IMR-90 (cell line): ENCODE measurements around the gene ARAP1. TPM values are rescaled to one million over a fixed set of nuclear protein-coding genes. Genes with fewer than 3 reads are reported as not detected.

Experiments
- ATAC-seq: fragments of 200-7000 bp; cut with Tn5 transposase; 2 replicates; pipeline ENCODE4 v1.9.1; 2020; ENCODE audit warnings: low read depth, mild to moderate bottlenecking, moderate library complexity
- BruUV-seq: library from RNA; stranded (reverse); fragments of 400-500 nt; replicated peaks from 2 replicates; lab custom pipeline; 2021; lab: Mats Ljungman, UMichigan
- CTCF ChIA-PET: fragments of 300-600 bp; formaldehyde crosslinking; extraction: SDS; loops from one replicate; lab custom pipeline; 2021; ENCODE audit warnings: antibody characterized with exemption; lab: Yijun Ruan, JAX
- POLR2A ChIA-PET: fragments of 300-600 bp; sonication (Branson Sonifier 250); formaldehyde crosslinking; loops from one replicate; lab custom pipeline; 2022; ENCODE audit warnings: antibody characterized with exemption; ENCODE audit not compliant: unreplicated experiment; lab: Charles Lee
- DNase-seq: peaks from one replicate; pipeline ENCODE4 v3.0.0; 2013
- H2AFZ ChIP-seq: replicated peaks from 2 replicates; pipeline ENCODE3; 2013; ENCODE audit warnings: low read length, mild to moderate bottlenecking; ENCODE audit not compliant: poor library complexity
- H2AK5ac ChIP-seq: 2 replicates; pipeline ENCODE4 v1.6.1; 2013; ENCODE audit warnings: low read depth, low read length, inconsistent platforms
- H2AK9ac ChIP-seq: replicated peaks from 2 replicates; pipeline ENCODE3; 2013; ENCODE audit warnings: mild to moderate bottlenecking, low read depth, low read length, moderate library complexity; ENCODE audit not compliant: poor library complexity
- H2BK120ac ChIP-seq: 2 replicates; pipeline ENCODE4 v1.6.1; 2013; ENCODE audit warnings: low read depth, low read length, inconsistent platforms
- H2BK15ac ChIP-seq: 3 replicates; pipeline ENCODE4 v1.6.1; 2013; ENCODE audit warnings: low read depth, low read length, inconsistent platforms
- H2BK20ac ChIP-seq: 2 replicates; pipeline ENCODE4 v1.6.1; 2013; ENCODE audit warnings: low read depth, mild to moderate bottlenecking, inconsistent platforms, low read length, moderate library complexity
- H2BK5ac ChIP-seq: 2 replicates; pipeline ENCODE4 v1.6.1; 2013; ENCODE audit warnings: mild to moderate bottlenecking, low read depth, low read length, inconsistent platforms; ENCODE audit not compliant: poor library complexity, severe bottlenecking
- H3K14ac ChIP-seq: replicated peaks from 2 replicates; pipeline ENCODE4 v1.6.1; 2013; ENCODE audit warnings: low read depth, low read length, inconsistent platforms
- H3K18ac ChIP-seq: 2 replicates; pipeline ENCODE4 v1.6.1; 2013; ENCODE audit warnings: low read depth, low read length, control low read depth
- H3K23ac ChIP-seq: 2 replicates; pipeline ENCODE4 v1.6.1; 2013; ENCODE audit warnings: low read depth, low read length, inconsistent platforms
- H3K27ac ChIP-seq: 2 replicates; pipeline ENCODE4 v1.5.1; 2013; ENCODE audit warnings: mild to moderate bottlenecking, control low read depth, low read length; ENCODE audit not compliant: insufficient read depth
- H3K27me3 ChIP-seq: 2 replicates; pipeline ENCODE4 v1.6.1; 2013; ENCODE audit warnings: low read length; ENCODE audit not compliant: control insufficient read depth, insufficient read depth
- H3K36me3 ChIP-seq: 2 replicates; pipeline ENCODE4 v1.6.1; 2013; ENCODE audit warnings: low read length, mixed read lengths; ENCODE audit not compliant: control insufficient read depth, insufficient read depth
- H3K4ac ChIP-seq: 2 replicates; pipeline ENCODE4 v1.6.1; 2013; ENCODE audit warnings: low read depth, low read length, inconsistent platforms
- H3K4me1 ChIP-seq: 2 replicates; pipeline ENCODE4 v1.6.1; 2013; ENCODE audit warnings: low read length, mixed read lengths; ENCODE audit not compliant: control insufficient read depth, insufficient read depth
- H3K4me2 ChIP-seq: 2 replicates; pipeline ENCODE4 v1.6.1; 2013; ENCODE audit warnings: low read depth, mild to moderate bottlenecking, control low read depth, low read length, moderate library complexity
- H3K4me3 ChIP-seq: 2 replicates; pipeline ENCODE4 v1.5.1; 2013; ENCODE audit warnings: low read depth, mild to moderate bottlenecking, control low read depth, low read length, moderate library complexity; ENCODE audit not compliant: insufficient read depth
- H3K56ac ChIP-seq: 2 replicates; pipeline ENCODE4 v1.6.1; 2013; ENCODE audit warnings: low read length, inconsistent platforms; ENCODE audit not compliant: insufficient read depth; ENCODE audit errors: extremely low read depth
- H3K79me1 ChIP-seq, 2 experiments: 2 replicates each; pipeline ENCODE4 v1.6.1; 2013; ENCODE audit warnings: low read length in 2 of 2, inconsistent platforms in 1 of 2, low read depth in 1 of 2
- H3K9ac ChIP-seq: 2 replicates; pipeline ENCODE4 v1.6.1; 2013; ENCODE audit warnings: low read depth, low read length, control low read depth
- H3K9me1 ChIP-seq: 2 replicates; pipeline ENCODE4 v1.6.1; 2013; ENCODE audit warnings: low read length, inconsistent platforms; ENCODE audit not compliant: insufficient read depth
- H3K9me3 ChIP-seq: 2 replicates; pipeline ENCODE4 v1.6.1; 2013; ENCODE audit warnings: low read length; ENCODE audit not compliant: control insufficient read depth, insufficient read depth
- H4K20me1 ChIP-seq: 2 replicates; pipeline ENCODE4 v1.6.1; 2013; ENCODE audit warnings: low read length, inconsistent platforms; ENCODE audit not compliant: insufficient read depth
- H4K5ac ChIP-seq: 2 replicates; pipeline ENCODE4 v1.6.1; 2013; ENCODE audit warnings: mild to moderate bottlenecking, low read depth, low read length, control low read depth
- H4K8ac ChIP-seq, 2 experiments: 2 replicates each; pipeline ENCODE4 v1.6.1; 2013; ENCODE audit warnings: low read depth in 2 of 2, low read length in 2 of 2, control low read depth in 1 of 2, inconsistent platforms in 1 of 2
- H4K91ac ChIP-seq: 2 replicates; pipeline ENCODE4 v1.6.1; 2013; ENCODE audit warnings: low read depth, low read length, inconsistent platforms; ENCODE audit not compliant: insufficient read depth
- BHLHE40 ChIP-seq: fragments of 150-350 bp; IDR thresholded peaks from 2 replicates; pipeline ENCODE4 v1.6.1; 2016; ENCODE audit warnings: mild to moderate bottlenecking, low read depth, low read length
- CHD1 ChIP-seq: IDR thresholded peaks from 2 replicates; pipeline ENCODE4 v1.6.1; 2012; ENCODE audit warnings: low read depth, low read length, improper control_type of control experiment
- CTCF ChIP-seq: conservative IDR thresholded peaks from 2 replicates; pipeline ENCODE4 v1.5.1; 2012; ENCODE audit warnings: mild to moderate bottlenecking, low read depth, low read length, improper control_type of control experiment
- MAFK ChIP-seq: IDR thresholded peaks from 2 replicates; pipeline ENCODE4 v1.6.1; 2012; ENCODE audit warnings: low read depth, low read length, improper control_type of control experiment
- MAZ ChIP-seq: IDR thresholded peaks from 2 replicates; pipeline ENCODE4 v1.6.1; 2012; ENCODE audit warnings: low read depth, mild to moderate bottlenecking, low read length, improper control_type of control experiment, moderate library complexity, borderline replicate concordance
- NFE2L2 ChIP-seq: fragments of 150-350 bp; IDR thresholded peaks from 2 replicates; pipeline ENCODE4 v1.6.1; 2016; ENCODE audit warnings: low read depth, mild to moderate bottlenecking, low read length
- RAD21 ChIP-seq: IDR thresholded peaks from 2 replicates; pipeline ENCODE4 v1.6.1; 2012; ENCODE audit warnings: low read length, improper control_type of control experiment
- RCOR1 ChIP-seq: IDR thresholded peaks from 2 replicates; pipeline ENCODE4 v1.6.1; 2012; ENCODE audit warnings: mild to moderate bottlenecking, low read length, improper control_type of control experiment; ENCODE audit not compliant: insufficient replicate concordance
- RFX5 ChIP-seq: IDR thresholded peaks from 2 replicates; pipeline ENCODE4 v1.8.0; 2012; ENCODE audit warnings: low read depth, mild to moderate bottlenecking, low read length, moderate library complexity
- SMC3 ChIP-seq: fragments of 150-350 bp; IDR thresholded peaks from 2 replicates; pipeline ENCODE4 v1.6.1; 2016; ENCODE audit warnings: low read depth, mild to moderate bottlenecking, antibody characterized with exemption, low read length, moderate library complexity
- WGBS, 2 experiments: methylation state at CpG; one replicate each; pipeline versions ENCODE4 v1.1.5 to v1.1.7; 2013; ENCODE audit warnings: missing lambda C conversion rate in 2 of 2; ENCODE audit not compliant: insufficient read length in 1 of 2; ENCODE audit errors: extremely low coverage in 2 of 2; 5-methylcytosine and 5-hydroxymethylcytosine counted together
- dilution Hi-C: fragments of 300-500 bp; cut with HindIII; formaldehyde crosslinking; loops from one replicate; pipeline ENCODE4 v1.14.3; 2018; ENCODE audit warnings: low sequenced_read_pairs; ENCODE audit not compliant: unreplicated experiment
- in situ Hi-C: fragments of 300-500 bp; cut with MboI; formaldehyde crosslinking; loops from 3 replicates; pipeline ENCODE4 v1.14.3; 2019; ENCODE audit warnings: low sequenced_read_pairs, inconsistent platforms, mixed read lengths
- intact Hi-C: fragments of 100-400 bp; cut with micrococcal nuclease; formaldehyde crosslinking; loops from 2 replicates; pipeline ENCODE4 v1.10.0; 2022
- polyA plus RNA-seq, 3 experiments: library from polyadenylated mRNA; depleted of rRNA; stranded (reverse); fragments of >200 nt; gene quantifications; 2 replicates each; pipeline ENCODE4 v1.2.3, GENCODE V29; 2012; ENCODE audit warnings: low replicate concordance in 1 of 3
- total RNA-seq: library from RNA; depleted of rRNA; stranded (reverse); fragments of >200 nt; gene quantifications from 2 replicates; pipeline ENCODE4 v1.2.3, GENCODE V29; 2012

The ARAP1 gene
- total and polyA plus RNA-seq, 2 of the 4 experiments (the other 2 are of a cell fraction), result 37.6 to 63.1 TPM

GRCh38 chr11:72776844-72777754, 24.9 kb upstream of the ARAP1 start:
- BruUV-seq, result no TSS peak
- 100% methylated on average over 2 of the region's 7 CpGs; no CpG with 5 or more reads in 1 of the 2 experiments for WGBS, 2 experiments
- no peaks in the 10 kb centered on the region; the same call in 1 of the 2 replicates for H3K9me1 ChIP-seq

More at GRCh38 chr11:72776844-72777754, 24.9 kb upstream of the ARAP1 start:
- no peak overlapping the region for H3K9ac ChIP-seq
- H3K23ac ChIP-seq, result no peak overlapping the region
- H3K79me1 ChIP-seq, result 0 out of 4 replicates have a peak, but pooled peaks cover 0 to 10% of the 10 kb centered on the region in 2 experiments
- no peak overlapping the region for H4K8ac ChIP-seq
- DNase-seq (no peak), ATAC-seq (no peak)
- no peak overlapping the region for H2AFZ ChIP-seq
- H3K4me2 ChIP-seq, result no peak overlapping the region
- H3K4me3 ChIP-seq, result no peak overlapping the region
- peaks cover 9% of the 10 kb centered on the region; the same call in 1 of the 2 replicates for H4K20me1 ChIP-seq
- H3K9me3 ChIP-seq, result no peaks in the 10 kb centered on the region
- H2AK5ac ChIP-seq, result no peak overlapping the region
- H3K27me3 ChIP-seq, result peaks cover 4% of the 10 kb centered on the region; the same call in 1 of the 2 replicates
- peaks cover 22% of the 10 kb centered on the region for H3K4me1 ChIP-seq
- no peak overlapping the region for H3K4ac ChIP-seq
- in situ Hi-C loops, result no loop called here
- H3K56ac ChIP-seq, result no peak overlapping the region
- H2BK5ac ChIP-seq, result no peak overlapping the region
- H4K5ac ChIP-seq, result no peak overlapping the region
- no peak overlapping the region for H2AK9ac ChIP-seq
- intact Hi-C loops, result no loop called here
- H3K14ac ChIP-seq, result no peak overlapping the region
- no peaks in the 10 kb centered on the region for H3K36me3 ChIP-seq
- H2BK20ac ChIP-seq, result no peak overlapping the region
- no peak overlapping the region for H2BK120ac ChIP-seq
- TF ChIP-seq MAFK, result no peak
- TF ChIP-seq RFX5, result no peak
- no peak for TF ChIP-seq SMC3
- no peak for TF ChIP-seq RAD21
- no peak for TF ChIP-seq RCOR1
- TF ChIP-seq CTCF, result no peak
- TF ChIP-seq NFE2L2, result no peak
- TF ChIP-seq MAZ, result no peak
- TF ChIP-seq CHD1, result no peak
- no peak for TF ChIP-seq BHLHE40
- ChIA-PET POLR2A (no interaction called here), CTCF (no interaction called here)
- no peak overlapping the region for H3K18ac ChIP-seq
- no peak overlapping the region for H4K91ac ChIP-seq
- H3K27ac ChIP-seq, result no peak overlapping the region
- dilution Hi-C loops, result no loop called here
- H2BK15ac ChIP-seq, result no peak overlapping the region
